Dermis microvascular lymphatic vessel endothelial cell (primary cell): ENCODE measurements around the gene FCGR2B. TPM values are rescaled to one million over a fixed set of nuclear protein-coding genes. Genes with fewer than 3 reads are reported as not detected.

Experiments
- total RNA-seq: library from RNA; depleted of rRNA; stranded (reverse); fragments of >200 nt; gene quantifications from 2 replicates; pipeline ENCODE4 v1.2.1, GENCODE V29; 2014

The FCGR2B gene
- total RNA-seq, 1 donor from 2014 or later, result not detected

Other genes starting within 250 kb of the FCGR2B start
- gene FCGR2A, start 157.7 kb upstream of the FCGR2B start, total RNA-seq, result 0.64 and 3.7 TPM in 2 replicates
- 0.13 and 1.5 TPM in 2 replicates for gene HSPA6, start 138.6 kb upstream of the FCGR2B start, total RNA-seq
- gene FCGR3A, start 113.3 kb upstream of the FCGR2B start, total RNA-seq, result not detected in 2 replicates
- not detected in 2 replicates for gene FCGR3B, start 32.0 kb upstream of the FCGR2B start, total RNA-seq
- gene FCRLA, start 44.1 kb downstream of the FCGR2B start, total RNA-seq, result 0.13 TPM in 1 of 2 replicates, not detected in the other
- 0.38 and 0.51 TPM in 2 replicates for gene FCRLB, start 58.4 kb downstream of the FCGR2B start, total RNA-seq
- gene DUSP12, start 86.6 kb downstream of the FCGR2B start, total RNA-seq, result 28.5 and 32.2 TPM in 2 replicates
- 51.5 and 69.3 TPM in 2 replicates for gene ATF6, start 103.2 kb downstream of the FCGR2B start, total RNA-seq